SK-N-SH (cell line): ENCODE data around the gene PSMG3. TPM values are rescaled to one million over a fixed set of nuclear protein-coding genes. Genes with fewer than 3 reads are reported as not detected.

ENCODE experiments used
- CTCF ChIA-PET: fragments of 300-600, 350-600 bp; formaldehyde crosslinking; extraction: SDS; loops from one replicate; lab custom pipeline; 2021; lab: Yijun Ruan, JAX
- POLR2A ChIA-PET: fragments of 350-600 bp; sonication (Branson Sonifier 250); formaldehyde crosslinking; extraction: SDS; loops from one replicate; lab custom pipeline; 2020; ENCODE audit warnings: antibody characterized with exemption, inconsistent platforms; lab: Yijun Ruan, JAX
- DNase-seq: peaks from one replicate; pipeline ENCODE4 v3.0.0; 2012
- H2AFZ ChIP-seq: fragments of 200-600 bp; sonication (generic); 2 replicates; pipeline ENCODE4 v1.8.1; 2016; ENCODE audit warnings: antibody characterized with exemption, mild to moderate bottlenecking, low read depth
- H3F3A ChIP-seq: fragments of 200-600 bp; sonication (generic); replicated peaks from 2 replicates; pipeline ENCODE3; 2016; ENCODE audit warnings: antibody characterized with exemption, mild to moderate bottlenecking; ENCODE audit not compliant: insufficient read depth
- H3K27ac ChIP-seq, 2 experiments: fragments of 200-500 bp in 1 of 2; fragments of 200-600 bp in 1 of 2; sonication (Bioruptor generic) in 1 of 2; sonication (generic), shearing (Covaris generic) in 1 of 2; 2 replicates each; pipeline versions ENCODE4 v1.5.1 to v1.6.1; 2014 to 2016; ENCODE audit warnings: low read depth in 2 of 2, inconsistent platforms in 1 of 2, low read length in 1 of 2, mild to moderate bottlenecking in 1 of 2, mixed read lengths in 1 of 2
- H3K27me3 ChIP-seq: fragments of 200-600 bp; sonication (generic), shearing (Covaris generic); 2 replicates; pipeline ENCODE4 v1.6.1; 2016; ENCODE audit warnings: mixed run types; ENCODE audit not compliant: insufficient read depth
- H3K36me3 ChIP-seq, 2 experiments: fragments of 200-500 bp in 1 of 2; fragments of 200-600 bp in 1 of 2; sonication (Bioruptor generic) in 1 of 2; sonication (generic) in 1 of 2; replicated peaks in 1 of 2; 2 replicates each; pipeline versions ENCODE3 to v1.5.1; 2014 to 2016; ENCODE audit warnings: low read length in 1 of 2, mild to moderate bottlenecking in 1 of 2; ENCODE audit not compliant: insufficient read depth in 2 of 2, control insufficient read depth in 1 of 2
- H3K4me1 ChIP-seq, 2 experiments: fragments of 200-500 bp in 1 of 2; fragments of 200-600 bp in 1 of 2; sonication (Bioruptor generic) in 1 of 2; sonication (generic), shearing (Covaris generic) in 1 of 2; 2 replicates each; pipeline versions ENCODE4 v1.5.1 to v1.6.1; 2014 to 2016; ENCODE audit warnings: low read depth in 1 of 2, low read length in 1 of 2, mixed run types in 1 of 2; ENCODE audit not compliant: insufficient read depth in 2 of 2, control insufficient read depth in 1 of 2
- H3K4me2 ChIP-seq: fragments of 200-600 bp; sonication (generic), shearing (Covaris generic); 2 replicates; pipeline ENCODE4 v1.6.1; 2017; ENCODE audit warnings: mixed run types
- H3K4me3 ChIP-seq, 2 experiments: fragments of 200-500 bp in 1 of 2; fragments of 200-600 bp in 1 of 2; sonication (Bioruptor generic) in 1 of 2; sonication (generic), shearing (Covaris generic) in 1 of 2; 2 replicates each; pipeline versions ENCODE4 v1.5.1 to v1.8.1; 2014 to 2016; ENCODE audit warnings: low read depth in 2 of 2, inconsistent platforms in 1 of 2, low read length in 1 of 2, mild to moderate bottlenecking in 1 of 2, mixed read lengths in 1 of 2, moderate library complexity in 1 of 2
- H3K79me2 ChIP-seq: fragments of 200-600 bp; sonication (generic); 2 replicates; pipeline ENCODE4 v1.8.1; 2017; ENCODE audit warnings: mild to moderate bottlenecking; ENCODE audit not compliant: insufficient read depth
- H3K9ac ChIP-seq: fragments of 200-600 bp; sonication (generic); 2 replicates; pipeline ENCODE4 v1.6.1; 2017; ENCODE audit warnings: mixed run types
- H3K9me2 ChIP-seq: fragments of 200-600 bp; sonication (generic); 2 replicates; pipeline ENCODE4 v1.6.1; 2017; ENCODE audit warnings: mixed run types
- H3K9me3 ChIP-seq: fragments of 200-600 bp; sonication (generic); 2 replicates; pipeline ENCODE4 v1.6.1; 2017; ENCODE audit warnings: mixed run types, mild to moderate bottlenecking, moderate library complexity
- H4K20me1 ChIP-seq: fragments of 200-600 bp; sonication (generic); 2 replicates; pipeline ENCODE4 v1.6.1; 2017; ENCODE audit warnings: mild to moderate bottlenecking, mixed run types; ENCODE audit not compliant: insufficient read depth
- EP300 ChIP-seq, 2 experiments: IDR thresholded peaks; 2 replicates each; pipeline versions ENCODE4 v1.4.0 to v1.6.1; 2012; ENCODE audit warnings: borderline replicate concordance in 1 of 2, low read depth in 1 of 2, low read length in 1 of 2
- FOSL2 ChIP-seq: IDR thresholded peaks from 2 replicates; pipeline ENCODE4 v1.4.0; 2012; ENCODE audit warnings: low read depth, mild to moderate bottlenecking, moderate library complexity, borderline replicate concordance
- FOXJ3 ChIP-seq: sonication (generic); formaldehyde crosslinking; IDR thresholded peaks from 2 replicates; pipeline ENCODE4 v1.5.1; 2020; ENCODE audit warnings: mild to moderate bottlenecking, missing genetic modification reagents
- GABPA ChIP-seq: IDR thresholded peaks from 2 replicates; pipeline ENCODE4 v1.4.0; 2012; ENCODE audit warnings: low read depth, mild to moderate bottlenecking
- GATA2 ChIP-seq: sonication (generic); formaldehyde crosslinking; IDR thresholded peaks from 2 replicates; pipeline ENCODE4 v1.5.0; 2020; ENCODE audit warnings: mild to moderate bottlenecking, missing genetic modification reagents
- IRF3 ChIP-seq: fragments of 150-350 bp; IDR thresholded peaks from 2 replicates; pipeline ENCODE4 v1.6.1; 2016; ENCODE audit warnings: mild to moderate bottlenecking, low read depth, low read length
- POLR2AphosphoS5 ChIP-seq: IDR thresholded peaks from 2 replicates; pipeline ENCODE4 v1.6.1; 2012; ENCODE audit warnings: low read depth, low read length
- RAD21 ChIP-seq: IDR thresholded peaks from 2 replicates; pipeline ENCODE4 v1.6.1; 2012; ENCODE audit warnings: mild to moderate bottlenecking, low read length
- REST ChIP-seq: IDR thresholded peaks from 2 replicates; pipeline ENCODE4 v1.6.1; 2012; ENCODE audit warnings: mild to moderate bottlenecking, low read depth, low read length, moderate library complexity
- TAF1 ChIP-seq: IDR thresholded peaks from 2 replicates; pipeline ENCODE4 v1.6.1; 2012; ENCODE audit warnings: low read depth, mild to moderate bottlenecking, low read length, moderate library complexity, borderline replicate concordance
- ZBTB33 ChIP-seq: IDR thresholded peaks from 2 replicates; pipeline ENCODE4 v1.4.0; 2012; ENCODE audit warnings: low read depth, borderline replicate concordance
- WGBS: methylation state at CpG from one replicate; pipeline ENCODE4 v1.1.6; 2017; ENCODE audit warnings: low lambda C conversion rate; 5-methylcytosine and 5-hydroxymethylcytosine counted together
- polyA plus RNA-seq, 3 experiments: library from polyadenylated mRNA; depleted of rRNA; stranded (reverse); fragments of >200 nt; gene quantifications; 2 replicates each; pipeline ENCODE4 v1.2.3, GENCODE V29; 2012
- TF ChIP-seq, protein P1 (sequence below): IDR thresholded peaks from 2 replicates; pipeline ENCODE4 v1.4.0; 2012; ENCODE audit warnings: low read depth

PSMG3 gene
- polyA plus RNA-seq, 1 of the 3 experiments (the other 2 are of a cell fraction) = 109 TPM

- Histone ChIP-seq H3F3A (peaks cover 37% of the 10 kb centered on the region), H3K4me2 (peak overlapping the region; percentile 92), H3K9me3 (no peaks in the 10 kb centered on the region), H3K79me2 (peaks cover 70% of the 10 kb centered on the region), H3K4me1 (peaks cover 41 to 50% of the 10 kb centered on the region in 2 experiments; a peak in 3 of 4 replicates), H2AFZ (no peak overlapping the region), H3K9me2 (no peaks in the 10 kb centered on the region), H4K20me1 (peaks cover 13% of the 10 kb centered on the region; the same call in 1 of the 2 replicates), H3K27me3 (no peaks in the 10 kb centered on the region), H3K9ac (peak overlapping the region; percentile 62; the same call in 1 of the 2 replicates), H3K27ac (peak overlapping the region; percentile 36 to 97), H3K4me3 (peak overlapping the region; percentile 55 to 66; a peak in 3 of 4 replicates), H3K36me3 (no peaks in the 10 kb centered on the region)
- ChIA-PET POLR2A (no interaction called here), CTCF (interaction anchor here (0.9 to 1.1 kb wide), 3 partner anchors 46 to 59 kb away, joined by 3 to 5 read pairs (median 3); no protein-coding TSS in a partner anchor)
- TF ChIP-seq POLR2AphosphoS5 (no peak), REST (no peak), EP300 (IDR thresholded peaks at IDR 0.05; ENCODE audit: borderline replicate concordance in 1 of 2, low read depth in 1 of 2, low read length in 1 of 2) (no peak), FOXJ3 (CRISPR knock-in tag) (no peak), IRF3 (no peak), RAD21 (no peak), GATA2 (CRISPR knock-in tag) (no peak), FOSL2 (no peak), GABPA (no peak), TAF1 (no peak), ZBTB33 (no peak)
- TF ChIP-seq, protein P1, sequence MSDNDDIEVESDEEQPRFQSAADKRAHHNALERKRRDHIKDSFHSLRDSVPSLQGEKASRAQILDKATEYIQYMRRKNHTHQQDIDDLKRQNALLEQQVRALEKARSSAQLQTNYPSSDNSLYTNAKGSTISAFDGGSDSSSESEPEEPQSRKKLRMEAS = no peak
- no peak for DNase-seq
- 69% methylated on average over 9 of the region's 9 CpGs for WGBS
Observed at GRCh38 chr7:1533255-1533546, 36.6 kb downstream of the PSMG3 start.
